ENCODE results near the gene PCGF3. TPM values are rescaled to one million over a fixed set of nuclear protein-coding genes. Genes with fewer than 3 reads are reported as not detected.
"Not testable (repeated sequence)": the region's sequence is repeated elsewhere in the genome, so short reads cannot be mapped to it uniquely, and the experiment has no call there.

Gene PCGF3
- polyA plus RNA-seq, 1 donor, result 62.9 TPM

GRCh38 chr4:794900-795725 is 89.5 kb downstream of the PCGF3 start:
- DNase-seq (ENCODE audit: low read depth), result no peak

DNA sequence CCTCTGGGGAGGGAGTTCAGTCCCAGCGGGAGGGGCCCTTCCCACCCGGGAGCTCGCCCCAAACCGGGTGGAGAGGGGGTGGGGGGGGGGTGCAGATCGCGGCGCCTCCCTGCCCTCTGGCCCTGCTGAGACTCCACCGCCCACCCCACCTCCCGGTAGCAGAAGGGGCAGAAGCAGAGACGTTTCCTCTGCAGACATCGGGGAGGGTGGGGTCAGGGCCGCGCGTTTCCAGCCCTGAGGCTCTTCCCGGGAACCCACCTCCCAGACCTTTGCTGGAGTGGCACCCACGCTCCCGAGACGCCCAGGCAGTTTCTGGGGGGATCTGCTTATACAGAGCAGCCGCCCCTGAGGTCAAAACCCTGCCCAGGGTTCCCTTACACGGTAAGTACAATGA is 90.1 kb downstream of the PCGF3 start:
- no peak for DNase-seq (ENCODE audit: low read depth)

DNA sequence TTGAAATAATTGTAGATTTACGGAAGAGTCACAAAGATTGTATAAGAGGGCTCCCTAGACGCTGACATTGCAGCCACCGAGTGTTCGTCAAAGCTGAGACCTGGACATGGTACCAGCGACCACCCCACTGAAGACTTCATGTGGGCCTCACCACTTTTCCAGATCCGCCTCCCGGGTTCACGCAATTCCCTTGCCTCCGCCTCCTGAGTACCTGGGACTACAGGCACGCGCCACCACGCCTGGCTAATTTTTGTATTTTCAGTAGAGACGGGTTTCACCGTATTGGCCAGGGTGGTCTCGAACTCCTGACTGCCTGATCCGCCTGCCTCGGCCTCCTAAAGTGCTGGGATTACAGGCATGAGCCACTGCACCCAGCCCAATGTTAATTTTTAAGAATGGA is 90.6 kb downstream of the PCGF3 start:
- no peak for DNase-seq (ENCODE audit: low read depth)

DNA sequence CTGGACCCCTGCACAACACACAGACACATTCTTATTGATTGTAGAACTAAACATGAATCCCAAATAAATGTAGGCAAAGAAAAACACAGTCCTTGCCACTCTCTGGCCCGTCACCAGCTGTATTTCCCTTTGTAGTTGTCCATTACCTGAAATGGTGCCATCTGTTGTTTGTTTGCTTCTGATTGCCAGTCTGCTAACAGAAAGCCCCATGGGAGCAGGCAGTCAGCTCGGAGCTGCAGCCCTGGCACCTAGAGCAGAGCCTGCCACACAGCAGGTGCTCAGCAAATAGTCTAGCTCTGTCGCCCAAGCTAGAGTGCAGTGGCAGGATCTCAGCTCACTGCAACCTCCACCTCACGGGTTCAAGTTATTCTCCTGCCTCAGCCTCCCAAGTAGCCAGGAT is 91.4 kb downstream of the PCGF3 start:
- DNase-seq (ENCODE audit: low read depth), result no peak

DNA sequence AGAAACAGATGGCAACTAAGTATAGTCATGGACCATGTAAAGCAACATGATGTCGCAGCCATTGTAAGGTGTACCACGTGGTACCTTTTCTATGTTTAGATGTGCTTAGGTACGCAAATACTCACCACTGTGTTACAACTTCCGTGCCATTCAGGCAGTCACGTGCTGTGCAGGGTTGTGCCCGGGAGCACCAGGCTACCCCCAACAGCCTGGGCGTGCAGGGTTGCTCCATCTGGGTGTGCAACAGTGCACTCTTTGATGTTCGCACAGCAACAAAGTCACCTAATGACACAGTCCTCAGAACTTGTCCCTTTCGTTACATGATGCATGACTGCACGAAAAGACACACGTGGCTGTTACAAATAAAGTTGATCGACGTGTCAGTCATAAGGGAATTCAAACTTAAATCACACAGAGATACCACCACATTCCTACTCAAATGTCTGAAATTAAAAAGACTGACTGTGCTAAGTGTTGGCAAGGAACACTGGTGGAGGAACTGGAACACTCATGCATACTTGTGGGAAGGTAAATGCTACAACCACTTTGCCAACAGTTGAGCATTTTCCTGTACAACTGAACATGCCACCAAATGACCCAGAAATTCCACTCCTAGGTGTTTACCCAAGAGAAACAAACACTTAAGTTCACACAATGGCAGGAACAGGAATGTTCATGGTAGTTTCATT is 95.9 kb downstream of the PCGF3 start:
- no peak for DNase-seq (ENCODE audit: low read depth)

DNA sequence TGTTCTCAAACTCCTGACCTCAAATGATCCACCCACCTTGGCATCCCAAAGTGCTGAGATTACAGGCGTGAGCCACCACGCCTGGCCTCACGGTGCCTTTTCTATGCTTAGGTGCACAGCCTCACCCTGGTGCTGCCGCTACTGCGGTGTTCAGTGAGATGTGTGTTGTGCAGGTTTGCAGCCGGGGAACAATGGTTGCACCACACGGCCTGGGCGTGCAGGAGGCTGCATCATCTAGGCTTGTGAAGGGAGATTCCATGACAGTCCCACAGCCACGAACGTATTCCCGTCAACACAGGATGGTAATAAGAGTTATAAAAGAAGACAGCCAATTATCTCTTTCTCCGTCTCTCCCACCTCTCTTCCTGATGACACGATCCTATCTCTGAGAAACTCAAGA is 98.3 kb downstream of the PCGF3 start:
- no peak for DNase-seq (ENCODE audit: low read depth)

DNA sequence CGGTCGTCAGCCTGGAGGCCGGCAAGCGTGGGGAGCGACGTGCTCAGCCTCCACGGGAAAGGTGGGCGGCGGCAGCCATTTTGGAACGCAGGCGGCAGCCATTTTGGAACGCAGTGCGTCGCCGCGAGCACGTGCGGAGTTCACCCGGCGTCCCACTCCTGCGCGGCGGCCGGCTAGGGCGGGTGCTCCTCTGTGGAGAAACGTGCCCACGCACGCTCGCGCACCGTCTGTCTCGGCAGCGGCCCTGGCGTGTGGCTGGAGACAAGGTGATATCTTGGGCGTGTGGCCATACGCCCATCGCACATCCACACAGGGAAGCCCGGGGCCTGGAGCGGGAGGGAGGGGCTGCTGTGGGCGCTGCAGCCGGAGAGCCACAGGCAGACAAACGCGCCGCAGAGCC is 99.2 kb downstream of the PCGF3 start:
- no peak for DNase-seq (ENCODE audit: low read depth)

- DNase-seq (ENCODE audit: low read depth), result not testable (repeated sequence)
These were observed 101.3 kb downstream of the PCGF3 start for GRCh38 chr4:806979-807378.

DNA sequence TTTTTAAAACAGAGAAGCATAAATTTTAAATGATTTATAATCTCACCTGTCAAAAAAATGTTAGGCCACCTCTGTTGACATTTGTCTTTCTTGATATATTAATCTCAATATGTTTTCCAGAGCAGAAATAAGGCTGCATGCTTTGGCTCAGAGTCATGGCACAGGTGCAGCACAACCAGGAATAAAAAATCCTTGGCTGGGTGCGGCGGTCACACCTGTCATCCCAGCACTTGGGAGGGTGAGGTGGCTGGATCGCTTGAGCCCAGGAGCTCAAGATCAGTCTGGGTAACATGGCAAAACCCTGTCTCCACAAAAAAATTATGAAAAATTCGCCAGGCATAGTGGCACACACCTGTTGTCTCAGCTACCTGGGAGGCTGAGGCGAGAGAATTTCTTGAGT is 102.2 kb downstream of the PCGF3 start:
- DNase-seq (ENCODE audit: low read depth), result no peak

- DNase-seq (ENCODE audit: low read depth), result no peak
These were observed 103.4 kb downstream of the PCGF3 start for GRCh38 chr4:808860-809570.

DNA sequence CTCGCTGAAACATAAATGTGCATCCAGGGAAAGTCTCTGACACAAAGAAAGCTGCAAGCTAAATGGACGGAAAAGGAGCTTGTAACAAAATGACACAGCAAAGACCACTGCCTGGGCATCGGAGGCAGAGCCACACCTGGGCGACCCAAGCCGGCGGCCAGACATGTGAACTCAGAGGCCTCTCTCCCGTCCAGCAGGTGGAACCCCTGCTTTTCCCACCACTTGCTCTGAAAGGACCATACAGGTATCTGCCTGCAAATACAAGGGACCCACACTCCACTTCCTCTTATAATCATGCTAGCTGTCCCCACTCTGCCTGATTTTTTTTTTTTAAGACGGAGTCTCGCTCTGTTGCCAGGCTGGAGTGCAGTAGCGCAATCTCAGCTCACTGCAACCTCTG is 108.3 kb downstream of the PCGF3 start:
- DNase-seq (ENCODE audit: low read depth), result no peak

GRCh38 chr4:814312-814850 is 108.7 kb downstream of the PCGF3 start:
- DNase-seq (ENCODE audit: low read depth), result no peak

- DNase-seq (ENCODE audit: low read depth), result no peak
These were observed 110.0 kb downstream of the PCGF3 start for GRCh38 chr4:815464-816146.

DNA sequence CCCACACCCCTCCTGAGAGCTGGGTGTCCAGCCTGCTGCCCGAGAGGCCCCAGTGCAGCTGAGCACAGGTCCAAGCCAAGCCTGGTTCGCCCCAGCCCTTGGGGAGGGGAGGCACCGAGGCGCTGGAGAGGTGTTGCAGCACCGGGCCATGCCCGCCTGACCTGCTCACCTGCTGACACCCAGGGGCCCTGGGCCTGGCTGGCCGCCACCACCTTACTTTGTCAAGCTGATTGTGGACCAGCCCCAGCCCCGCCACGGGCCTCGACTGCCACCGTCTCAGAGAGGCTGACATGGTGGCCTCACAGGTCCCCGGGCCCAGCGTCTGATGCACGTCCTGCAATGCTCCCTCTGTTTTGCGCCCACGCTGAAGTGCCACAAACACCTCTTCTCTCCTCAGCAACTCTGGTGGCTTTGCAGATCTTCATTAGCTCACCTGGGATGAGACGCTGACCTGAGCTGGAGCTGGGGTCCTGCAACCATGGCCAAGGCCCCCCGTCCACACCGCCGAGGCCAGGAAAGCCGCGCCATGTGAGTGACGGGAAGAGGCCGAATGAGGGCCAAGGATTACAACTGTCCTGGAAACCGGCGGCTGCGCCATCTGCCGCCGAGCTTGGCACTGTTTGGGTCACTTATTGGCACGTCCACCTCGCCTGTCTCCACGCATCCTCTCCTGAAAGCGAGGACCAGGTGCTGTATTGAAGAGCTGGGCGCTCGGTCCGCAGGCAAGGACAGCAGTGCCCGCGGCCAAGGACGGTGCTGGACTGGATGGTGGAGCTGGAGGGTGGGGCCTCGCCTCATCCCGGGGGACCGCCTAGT is 112.7 kb downstream of the PCGF3 start:
- no peak for DNase-seq (ENCODE audit: low read depth)

GRCh38 chr4:819401-820229 is 114.0 kb downstream of the PCGF3 start:
- DNase-seq (ENCODE audit: low read depth), result no peak

Other genes with a start within 250 kb of the PCGF3 start
- gene ZNF721, start 206.7 kb upstream of the PCGF3 start, polyA plus RNA-seq (ENCODE audit: insufficient read length), result 22.0 TPM
- gene PIGG, start 206.6 kb upstream of the PCGF3 start, polyA plus RNA-seq (ENCODE audit: insufficient read length), result 35.0 TPM
- gene TMEM271, start 129.5 kb upstream of the PCGF3 start, polyA plus RNA-seq (ENCODE audit: insufficient read length), result not detected
- 16.1 TPM for gene PDE6B, start 80.3 kb upstream of the PCGF3 start, polyA plus RNA-seq (ENCODE audit: insufficient read length)
- gene ATP5ME, start 31.6 kb upstream of the PCGF3 start, polyA plus RNA-seq (ENCODE audit: insufficient read length), result 288 TPM
- 1,014 TPM for gene MYL5, start 31.3 kb upstream of the PCGF3 start, polyA plus RNA-seq (ENCODE audit: insufficient read length)
- 25.2 TPM for gene SLC49A3, start 16.7 kb upstream of the PCGF3 start, polyA plus RNA-seq (ENCODE audit: insufficient read length)
- 0.40 TPM for gene CPLX1, start 120.3 kb downstream of the PCGF3 start, polyA plus RNA-seq (ENCODE audit: insufficient read length)
- 34.6 TPM for gene GAK, start 226.5 kb downstream of the PCGF3 start, polyA plus RNA-seq (ENCODE audit: insufficient read length)
- gene TMEM175, start 226.6 kb downstream of the PCGF3 start, polyA plus RNA-seq (ENCODE audit: insufficient read length), result 18.8 TPM

Data from forelimb muscle (tissue), 1 donor.